H9 (cell line): Measurements from ENCODE around the gene LPCAT1. TPM values are rescaled to one million over a fixed set of nuclear protein-coding genes. Genes with fewer than 3 reads are reported as not detected.

Source experiments
- DNase-seq: peaks from one replicate; pipeline ENCODE4 v3.0.0-alpha.2; 2017
- H2AFZ ChIP-seq: one replicate; pipeline ENCODE4 v1.6.1; 2013; ENCODE audit warnings: mild to moderate bottlenecking, low read length, control low read depth, moderate library complexity
- H2AK5ac ChIP-seq: 2 replicates; pipeline ENCODE4 v1.6.1; 2013; ENCODE audit warnings: low read length, control low read depth, mixed read lengths; ENCODE audit not compliant: insufficient read length
- H2BK120ac ChIP-seq: one replicate; pipeline ENCODE4 v1.6.1; 2013; ENCODE audit warnings: low read depth, mild to moderate bottlenecking, low read length, control low read depth, inconsistent platforms; ENCODE audit not compliant: poor library complexity, severe bottlenecking
- H2BK12ac ChIP-seq: 2 replicates; pipeline ENCODE4 v1.6.1; 2013; ENCODE audit warnings: low read length, control low read depth, mixed read lengths, low read depth; ENCODE audit not compliant: insufficient read length
- H2BK15ac ChIP-seq: 2 replicates; pipeline ENCODE4 v1.6.1; 2013; ENCODE audit warnings: low read depth, low read length, control low read depth
- H2BK20ac ChIP-seq: one replicate; pipeline ENCODE4 v1.6.1; 2013; ENCODE audit warnings: low read depth, mild to moderate bottlenecking, low read length, control low read depth, inconsistent platforms; ENCODE audit not compliant: poor library complexity, severe bottlenecking
- H2BK5ac ChIP-seq: 2 replicates; pipeline ENCODE4 v1.6.1; 2013; ENCODE audit warnings: low read length, control low read depth, mixed read lengths; ENCODE audit not compliant: insufficient read length
- H3K14ac ChIP-seq: 2 replicates; pipeline ENCODE4 v1.6.1; 2013; ENCODE audit warnings: low read length, control low read depth; ENCODE audit not compliant: insufficient read depth
- H3K18ac ChIP-seq: 2 replicates; pipeline ENCODE4 v1.6.1; 2013; ENCODE audit warnings: low read depth, mild to moderate bottlenecking, mixed read lengths, low read length, control low read depth; ENCODE audit not compliant: insufficient read length
- H3K23ac ChIP-seq: 2 replicates; pipeline ENCODE4 v1.6.1; 2013; ENCODE audit warnings: low read length, control low read depth, mixed read lengths, low read depth; ENCODE audit not compliant: insufficient read length
- H3K23me2 ChIP-seq: 2 replicates; pipeline ENCODE4 v1.6.1; 2013; ENCODE audit warnings: low read depth, mild to moderate bottlenecking, mixed read lengths, low read length, control low read depth; ENCODE audit not compliant: insufficient read length, poor library complexity, severe bottlenecking
- H3K27ac ChIP-seq: 2 replicates; pipeline ENCODE4 v1.5.1; 2013; ENCODE audit warnings: low read length, control low read depth, mixed read lengths, low read depth; ENCODE audit not compliant: insufficient read length
- H3K27me3 ChIP-seq: 2 replicates; pipeline ENCODE4 v1.6.1; 2013; ENCODE audit warnings: low read length, control low read depth, inconsistent platforms; ENCODE audit not compliant: insufficient read depth
- H3K4ac ChIP-seq: 2 replicates; pipeline ENCODE4 v1.6.1; 2013; ENCODE audit warnings: low read depth, mild to moderate bottlenecking, control low read depth, inconsistent platforms, low read length, moderate library complexity
- H3K4me1 ChIP-seq: 2 replicates; pipeline ENCODE4 v1.6.1; 2013; ENCODE audit warnings: low read length, control low read depth, inconsistent platforms; ENCODE audit not compliant: insufficient read depth
- H3K4me2 ChIP-seq: 2 replicates; pipeline ENCODE4 v1.6.1; 2013; ENCODE audit warnings: low read length, control low read depth, mixed read lengths; ENCODE audit not compliant: insufficient read length, insufficient read depth
- H3K56ac ChIP-seq: 2 replicates; pipeline ENCODE4 v1.6.1; 2013; ENCODE audit warnings: low read depth, mild to moderate bottlenecking, mixed read lengths, low read length, control low read depth; ENCODE audit not compliant: insufficient read length
- H3K79me1 ChIP-seq: 2 replicates; pipeline ENCODE4 v1.6.1; 2013; ENCODE audit warnings: low read depth, mild to moderate bottlenecking, moderate library complexity, low read length, control low read depth, inconsistent platforms; ENCODE audit not compliant: insufficient read depth, poor library complexity, severe bottlenecking
- H3K79me2 ChIP-seq: 2 replicates; pipeline ENCODE4 v1.6.1; 2013; ENCODE audit warnings: low read length, control low read depth, inconsistent platforms; ENCODE audit not compliant: insufficient read depth
- H3K9ac ChIP-seq: 2 replicates; pipeline ENCODE4 v1.6.1; 2013; ENCODE audit warnings: low read length, control low read depth, mixed read lengths; ENCODE audit not compliant: insufficient read length; ENCODE audit errors: extremely low read depth
- H3K9me3 ChIP-seq: one replicate; pipeline ENCODE4 v1.6.1; 2013; ENCODE audit warnings: low read depth, low read length, inconsistent platforms; ENCODE audit not compliant: control insufficient read depth
- H3T11ph ChIP-seq: one replicate; pipeline ENCODE4 v1.6.1; 2013; ENCODE audit warnings: mild to moderate bottlenecking, low read length, control low read depth, inconsistent platforms
- H4K20me1 ChIP-seq: one replicate; pipeline ENCODE4 v1.6.1; 2013; ENCODE audit not compliant: control insufficient read depth, insufficient read length, insufficient read depth
- H4K5ac ChIP-seq: 2 replicates; pipeline ENCODE4 v1.6.1; 2013; ENCODE audit warnings: low read depth, mild to moderate bottlenecking, mixed read lengths, low read length, control low read depth; ENCODE audit not compliant: insufficient read length
- H4K8ac ChIP-seq: replicated peaks from 2 replicates; pipeline ENCODE4 v1.6.1; 2013; ENCODE audit warnings: low read length, control low read depth, mixed read lengths, low read depth; ENCODE audit not compliant: insufficient read length
- H4K91ac ChIP-seq: 2 replicates; pipeline ENCODE4 v1.6.1; 2013; ENCODE audit warnings: low read depth, mild to moderate bottlenecking, moderate library complexity, mixed read lengths, low read length, control low read depth; ENCODE audit not compliant: insufficient read length
- H3K27ac Mint-ChIP-seq, 3 experiments: 2 replicates in 2 of 3; 3 replicates in 1 of 3; pipeline ENCODE4 v1.8.0; 2020 to 2021; ENCODE audit warnings: mixed read lengths in 3 of 3, mild to moderate bottlenecking in 1 of 3, moderate library complexity in 1 of 3
- H3K27me3 Mint-ChIP-seq: 2 replicates; pipeline ENCODE4 v1.8.0; 2021; ENCODE audit warnings: low read depth, mild to moderate bottlenecking, moderate library complexity, mixed read lengths
- H3K36me3 Mint-ChIP-seq, 3 experiments: 2 replicates in 2 of 3; 3 replicates in 1 of 3; pipeline ENCODE4 v1.8.0; 2020 to 2021; ENCODE audit warnings: low read depth in 3 of 3, mixed read lengths in 3 of 3; ENCODE audit not compliant: insufficient read depth in 1 of 3
- H3K4me1 Mint-ChIP-seq, 2 experiments: 2 replicates each; pipeline ENCODE4 v1.8.0; 2020; ENCODE audit warnings: mixed read lengths in 2 of 2
- H3K4me3 Mint-ChIP-seq, 2 experiments: 2 replicates in 1 of 2; 3 replicates in 1 of 2; pipeline ENCODE4 v1.8.0; 2020 to 2021; ENCODE audit warnings: mild to moderate bottlenecking in 2 of 2, mixed read lengths in 2 of 2, moderate library complexity in 1 of 2
- H3K9me3 Mint-ChIP-seq, 2 experiments: 2 replicates in 1 of 2; 3 replicates in 1 of 2; pipeline ENCODE4 v1.8.0; 2020; ENCODE audit warnings: mild to moderate bottlenecking in 2 of 2, mixed read lengths in 2 of 2, moderate library complexity in 1 of 2
- CTCF ChIP-seq: fragments of 200-600 bp; sonication (generic); conservative IDR thresholded peaks from 3 replicates; pipeline ENCODE4 v1.8.0; 2021; ENCODE audit warnings: antibody characterized with exemption, mild to moderate bottlenecking
- WGBS: extraction: QIAGEN DNeasy Blood & Tissue Kit; methylation state at CpG from one replicate; pipeline ENCODE4 v1.1.7; 2013; ENCODE audit warnings: missing lambda C conversion rate, low lambda C conversion rate, mixed read lengths; ENCODE audit not compliant: insufficient read length; ENCODE audit errors: extremely low coverage; 5-methylcytosine and 5-hydroxymethylcytosine counted together
- total RNA-seq: library from RNA; stranded (reverse); gene quantifications from 2 replicates; pipeline ENCODE4 v1.2.1, GENCODE V29; 2021

Gene LPCAT1
- total RNA-seq, 1 experiment from 2014 or later, result 231 TPM

DNA sequence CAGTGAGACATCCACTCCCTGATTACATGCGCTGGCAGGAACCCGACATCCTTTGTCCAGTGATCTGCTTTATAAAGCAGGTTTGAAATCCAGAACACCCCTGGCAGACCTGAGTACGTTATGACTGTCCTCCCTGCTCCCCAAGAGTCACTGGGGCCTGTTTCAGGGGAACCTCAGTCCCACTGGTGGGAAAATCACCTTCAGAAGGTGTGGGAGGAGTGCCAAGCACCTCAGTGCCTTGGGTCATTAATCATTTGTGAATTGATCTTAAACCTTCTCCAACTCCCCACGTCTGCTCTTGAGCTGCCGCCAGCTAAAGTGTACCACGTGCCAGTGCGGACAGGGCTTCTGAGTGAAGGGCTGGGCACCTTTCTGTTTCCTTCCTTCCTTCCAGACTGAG, 94.7 kb downstream of the LPCAT1 start:
- Histone ChIP-seq H3K4me1 (no peaks in the 10 kb centered on the region), H2AK5ac (no peak overlapping the region), H2BK5ac (no peak overlapping the region), H4K91ac (no peak overlapping the region), H3K79me1 (no peaks in the 10 kb centered on the region), H3K27ac (no peak overlapping the region), H3K14ac (no peak overlapping the region), H2AFZ (no peak overlapping the region), H3K9ac (no peak overlapping the region), H2BK12ac (no peak overlapping the region), H3K18ac (no peak overlapping the region), H3K9me3 (peaks cover 7% of the 10 kb centered on the region), H3K56ac (no peak overlapping the region), H4K8ac (no peak overlapping the region), H3T11ph (no peak overlapping the region), H3K23me2 (no peaks in the 10 kb centered on the region), H2BK120ac (no peak overlapping the region), H3K23ac (no peak overlapping the region), H2BK20ac (no peak overlapping the region), H3K79me2 (no peaks in the 10 kb centered on the region), H4K5ac (no peak overlapping the region), H3K27me3 (no peaks in the 10 kb centered on the region), H3K4ac (no peak overlapping the region), H3K4me2 (no peak overlapping the region), H2BK15ac (no peak overlapping the region), H4K20me1 (peaks cover 4% of the 10 kb centered on the region)
- peaks cover 41% of the 10 kb centered on the region for H3K27me3 Mint-ChIP-seq
- no peak overlapping the region for H3K27ac Mint-ChIP-seq
- H3K4me1 Mint-ChIP-seq, result no peaks in the 10 kb centered on the region
- TF ChIP-seq CTCF, result no peak
- DNase-seq, result peak; percentile 10
- H3K9me3 Mint-ChIP-seq, result peaks cover 52 to 61% of the 10 kb centered on the region in 2 experiments
- H3K36me3 Mint-ChIP-seq, result peaks cover 6 to 8% (median 7%) of the 10 kb centered on the region in 3 experiments
- H3K4me3 Mint-ChIP-seq, result no peak overlapping the region
- no CpG with 5 or more reads among the region's 7 CpGs for WGBS
